ENCODE measurements around the gene SNTG2.

SNTG2 gene

GRCh38 chr2:1033069-1033468 is 82.4 kb downstream of the SNTG2 start:
- TF ChIP-seq SIN3A (IDR thresholded peaks at IDR 0.05; ENCODE audit: borderline replicate concordance, insufficient read depth, low read length), result no peak

GRCh38 chr2:1037066-1037465 is 86.4 kb downstream of the SNTG2 start:
- TF ChIP-seq FOXP2 (optimal IDR thresholded peaks at IDR 0.05; ENCODE audit: borderline replicate concordance, extremely low read depth, extremely low read length, insufficient read depth), result no peak
- TF ChIP-seq TAF1 (IDR thresholded peaks at IDR 0.05; ENCODE audit: borderline replicate concordance, insufficient read depth, low read length), result no peak
- TF ChIP-seq POLR2AphosphoS5 (IDR thresholded peaks at IDR 0.05; ENCODE audit: low read depth, low read length), result no peak
- TF ChIP-seq REST (IDR thresholded peaks at IDR 0.05; ENCODE audit: insufficient read depth in 1 of 2, low read depth in 2 of 2, low read length in 2 of 2), result no peak
- no peak for TF ChIP-seq SIN3A (IDR thresholded peaks at IDR 0.05; ENCODE audit: borderline replicate concordance, insufficient read depth, low read length)

- no peak for TF ChIP-seq SIN3A (IDR thresholded peaks at IDR 0.05; ENCODE audit: borderline replicate concordance, insufficient read depth, low read length)
- TF ChIP-seq POLR2AphosphoS5 (IDR thresholded peaks at IDR 0.05; ENCODE audit: low read depth, low read length), result no peak
- no peak for TF ChIP-seq TAF1 (IDR thresholded peaks at IDR 0.05; ENCODE audit: borderline replicate concordance, insufficient read depth, low read length)
- no peak for TF ChIP-seq REST (IDR thresholded peaks at IDR 0.05; ENCODE audit: insufficient read depth in 1 of 2, low read depth in 2 of 2, low read length in 2 of 2)
- TF ChIP-seq FOXP2 (optimal IDR thresholded peaks at IDR 0.05; ENCODE audit: borderline replicate concordance, extremely low read depth, extremely low read length, insufficient read depth), result no peak
Observed at GRCh38 chr2:1039549-1039948, 88.9 kb downstream of the SNTG2 start.

GRCh38 chr2:1041012-1041805 is 90.6 kb downstream of the SNTG2 start:
- TF ChIP-seq FOXP2 (optimal IDR thresholded peaks at IDR 0.05; ENCODE audit: borderline replicate concordance, extremely low read depth, extremely low read length, insufficient read depth), result no peak
- TF ChIP-seq SIN3A (IDR thresholded peaks at IDR 0.05; ENCODE audit: borderline replicate concordance, insufficient read depth, low read length), result no peak
- TF ChIP-seq TAF1 (IDR thresholded peaks at IDR 0.05; ENCODE audit: borderline replicate concordance, insufficient read depth, low read length), result no peak
- TF ChIP-seq POLR2AphosphoS5 (IDR thresholded peaks at IDR 0.05; ENCODE audit: low read depth, low read length), result no peak
- TF ChIP-seq REST (IDR thresholded peaks at IDR 0.05; ENCODE audit: insufficient read depth in 1 of 2, low read depth in 2 of 2, low read length in 2 of 2), result no peak

GRCh38 chr2:1045109-1045508 is 94.5 kb downstream of the SNTG2 start:
- no peak for TF ChIP-seq SIN3A (IDR thresholded peaks at IDR 0.05; ENCODE audit: borderline replicate concordance, insufficient read depth, low read length)
- no peak for TF ChIP-seq POLR2AphosphoS5 (IDR thresholded peaks at IDR 0.05; ENCODE audit: low read depth, low read length)
- TF ChIP-seq REST (IDR thresholded peaks at IDR 0.05; ENCODE audit: insufficient read depth in 1 of 2, low read depth in 2 of 2, low read length in 2 of 2), result no peak
- TF ChIP-seq FOXP2 (optimal IDR thresholded peaks at IDR 0.05; ENCODE audit: borderline replicate concordance, extremely low read depth, extremely low read length, insufficient read depth), result no peak
- TF ChIP-seq TAF1 (IDR thresholded peaks at IDR 0.05; ENCODE audit: borderline replicate concordance, insufficient read depth, low read length), result no peak
